LHCN-M2 (cell line): ENCODE data around the gene HPF1. TPM values are rescaled to one million over a fixed set of nuclear protein-coding genes. Genes with fewer than 3 reads are reported as not detected.
"Not testable (repeated sequence)": the region's sequence is repeated elsewhere in the genome, so short reads cannot be mapped to it uniquely, and the experiment has no call there.

Source experiments
- DNase-seq: peaks from one replicate; pipeline ENCODE4 v3.0.0-alpha.2; 2012; ENCODE audit warnings: low read depth
- total RNA-seq: library from RNA; depleted of rRNA; stranded (reverse); fragments of >200 nt; gene quantifications from 2 replicates; pipeline ENCODE4 v1.2.3, GENCODE V29; 2014; rRNA removed

HPF1 gene
- total RNA-seq, 1 experiment from 2014 or later: 58.7 TPM

DNA sequence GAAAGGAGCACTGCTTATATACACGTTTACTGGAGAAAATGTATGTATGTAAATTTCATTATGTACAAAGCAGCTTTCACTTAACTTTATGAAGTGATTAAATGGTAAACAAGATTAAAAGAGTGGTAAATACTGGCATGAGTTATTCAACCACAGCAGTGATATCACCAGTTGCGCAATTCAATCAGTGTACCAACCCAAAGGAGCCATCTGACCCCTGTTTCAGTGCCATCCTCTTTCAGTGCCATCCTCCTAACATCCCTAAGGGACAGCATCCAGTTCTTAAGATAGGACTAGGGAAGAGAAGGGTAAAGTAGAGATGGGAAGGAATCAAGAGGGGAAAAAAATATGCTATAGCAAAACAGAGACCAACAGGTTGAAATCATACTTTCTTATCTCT lies 16.2 kb downstream of the HPF1 start:
- peak; percentile 53 for DNase-seq

GRCh38 chr4:169738604-169739003 lies 19.1 kb downstream of the HPF1 start:
- not testable (repeated sequence) for DNase-seq

DNA sequence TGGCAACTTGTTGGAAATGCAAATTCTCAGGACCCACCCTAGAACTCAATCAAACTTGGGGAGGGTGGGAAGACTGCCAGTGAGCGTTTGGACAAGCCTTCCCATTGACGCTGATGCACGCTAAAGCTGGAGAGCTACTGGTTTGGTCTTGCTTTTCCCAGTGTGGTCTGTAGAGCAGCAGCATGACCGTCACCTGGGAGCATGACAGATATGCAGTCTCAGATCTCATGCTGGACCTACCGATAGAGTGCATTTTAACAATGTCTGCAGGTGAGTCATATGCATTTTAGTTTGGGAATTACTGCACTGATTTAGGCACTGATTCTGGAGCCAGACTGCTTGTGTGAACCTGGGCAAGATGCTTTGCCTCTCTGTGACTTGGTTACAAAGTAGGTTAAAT lies 27.2 kb downstream of the HPF1 start:
- DNase-seq: no peak

DNA sequence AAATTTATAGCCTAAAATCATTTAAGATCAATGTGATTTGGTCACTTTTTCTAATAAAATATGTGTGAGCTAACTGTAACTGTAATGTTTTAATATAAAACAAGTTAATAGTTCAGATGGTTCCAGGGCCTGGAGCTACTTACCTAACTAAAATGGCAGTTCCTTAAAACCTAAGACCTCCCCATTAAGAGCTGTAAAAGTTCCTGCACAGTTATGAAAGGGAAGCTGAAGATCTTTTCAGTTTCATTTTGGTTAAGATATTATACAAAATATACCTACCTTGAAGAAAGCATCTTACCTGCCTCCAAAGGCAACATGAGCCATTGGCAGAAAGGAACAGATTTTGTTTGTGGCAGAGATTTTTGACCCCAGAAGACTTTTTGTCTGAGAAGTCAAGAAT lies 30.1 kb downstream of the HPF1 start:
- no peak for DNase-seq

GRCh38 chr4:169724260-169724659 lies 33.5 kb downstream of the HPF1 start:
- peak; percentile 19 for DNase-seq

- no peak for DNase-seq
These were observed 34.4 kb downstream of the HPF1 start for GRCh38 chr4:169723207-169723965.

DNA sequence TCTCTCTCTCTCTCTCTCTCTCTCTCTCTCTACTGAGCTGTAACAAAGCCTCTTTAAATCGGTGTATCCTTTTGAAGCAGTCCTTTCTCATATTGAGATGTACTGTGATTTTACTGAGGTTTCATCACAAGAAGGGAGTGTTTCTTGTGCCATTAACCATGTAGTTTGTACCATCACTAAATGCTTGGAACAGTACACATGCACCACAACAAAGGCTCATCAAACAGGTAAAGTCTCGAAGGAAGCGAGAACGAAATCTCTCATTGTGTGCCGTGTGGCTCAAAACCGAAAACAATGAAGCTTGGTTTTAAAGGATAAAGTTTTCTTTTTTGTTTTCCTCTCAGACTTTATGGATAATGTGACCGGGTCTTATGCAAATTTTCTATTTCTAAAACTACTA lies 37.2 kb downstream of the HPF1 start:
- DNase-seq: no peak

DNA sequence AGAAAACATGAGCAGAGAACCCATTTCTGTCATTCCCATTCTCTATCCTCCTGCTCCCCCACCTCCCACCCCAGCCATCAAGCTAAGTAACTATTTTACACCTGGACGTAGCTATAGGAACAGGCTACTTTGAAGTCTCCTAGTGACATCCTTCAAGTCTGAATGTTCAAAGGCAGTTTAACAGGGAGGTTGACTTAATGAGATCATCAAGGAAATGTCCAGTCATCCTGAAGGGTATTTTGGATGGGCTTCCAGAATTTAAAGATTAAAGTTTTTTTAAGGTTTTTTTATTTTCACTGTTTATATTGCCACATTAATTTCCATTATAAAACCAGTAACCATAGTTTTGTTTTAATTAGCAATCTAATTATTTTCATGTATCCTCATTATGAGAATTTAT lies 41.1 kb downstream of the HPF1 start:
- DNase-seq: no peak

DNA sequence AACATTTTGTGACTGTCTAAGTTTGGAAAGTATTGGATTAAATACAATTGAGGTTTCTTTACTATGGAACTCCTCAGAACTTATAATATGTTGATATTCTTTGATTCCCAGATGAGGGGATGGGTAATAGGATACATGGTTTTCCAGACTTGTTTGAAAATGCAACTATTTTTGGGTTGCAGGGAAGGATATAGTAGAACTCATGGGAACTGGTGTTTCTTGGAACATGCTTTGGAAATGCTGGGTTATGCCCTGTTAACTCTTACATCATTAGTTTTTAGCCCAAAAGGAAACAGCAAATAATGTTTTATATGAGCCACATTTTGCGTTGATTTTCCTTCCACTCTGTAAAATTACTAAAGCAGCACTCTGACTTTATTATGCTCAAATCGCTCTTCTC lies 41.9 kb downstream of the HPF1 start:
- DNase-seq: no peak

DNA sequence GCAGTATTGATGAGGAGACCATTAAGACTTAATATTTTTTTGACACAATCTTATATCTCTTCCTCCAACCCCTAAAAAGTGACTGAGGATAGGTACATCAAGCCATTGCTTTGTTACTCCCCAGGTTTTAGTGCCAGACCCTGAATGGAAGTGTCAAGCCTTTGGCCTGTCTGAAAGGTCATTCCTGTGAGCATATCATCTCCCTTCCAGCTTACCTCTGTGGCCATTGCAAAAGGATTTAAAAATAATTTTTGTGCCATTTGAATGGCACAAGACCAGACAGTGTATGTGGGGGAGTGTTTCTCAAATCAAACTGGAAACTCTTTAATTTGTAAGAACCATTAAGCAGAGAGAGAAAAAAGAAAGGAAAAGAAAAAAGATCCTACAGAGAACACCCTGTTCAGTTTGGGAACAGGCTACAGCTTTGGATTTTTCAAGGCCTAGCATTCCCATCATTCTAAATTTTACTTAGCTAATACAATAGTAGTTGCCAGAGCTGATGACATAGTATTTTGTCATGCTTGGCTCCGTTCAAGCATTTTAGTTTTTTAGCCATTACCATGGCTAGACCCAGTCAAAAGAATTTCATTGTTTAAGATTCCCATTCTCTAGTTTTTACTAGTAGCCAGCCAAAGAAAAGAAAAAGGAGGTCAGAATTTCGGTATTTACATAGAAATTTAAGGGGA lies 49.6 kb downstream of the HPF1 start:
- DNase-seq: no peak

DNA sequence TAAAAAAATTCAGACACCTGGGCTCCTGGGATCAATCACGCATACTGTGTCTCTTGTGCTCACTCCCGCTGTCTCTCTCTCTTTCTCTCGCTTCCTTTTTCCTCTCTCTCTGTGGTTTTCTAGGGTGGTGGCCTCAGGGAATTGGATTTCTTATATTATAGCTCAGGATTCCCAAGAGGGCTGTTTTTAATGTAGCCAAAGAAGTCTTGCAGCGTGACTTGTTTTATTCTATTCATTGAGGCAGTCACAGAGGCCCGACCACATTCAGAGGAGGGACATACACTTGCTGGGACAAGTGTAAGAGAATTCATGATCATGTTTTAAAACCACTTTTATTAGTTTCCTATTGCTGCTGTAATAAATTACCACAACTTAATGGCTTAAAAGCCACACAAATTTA lies 59.4 kb downstream of the HPF1 start:
- DNase-seq: no peak

GRCh38 chr4:169690787-169691186 lies 67.0 kb downstream of the HPF1 start:
- DNase-seq: no peak

- no peak for DNase-seq
These were observed 68.1 kb downstream of the HPF1 start for GRCh38 chr4:169689681-169690080.

DNA sequence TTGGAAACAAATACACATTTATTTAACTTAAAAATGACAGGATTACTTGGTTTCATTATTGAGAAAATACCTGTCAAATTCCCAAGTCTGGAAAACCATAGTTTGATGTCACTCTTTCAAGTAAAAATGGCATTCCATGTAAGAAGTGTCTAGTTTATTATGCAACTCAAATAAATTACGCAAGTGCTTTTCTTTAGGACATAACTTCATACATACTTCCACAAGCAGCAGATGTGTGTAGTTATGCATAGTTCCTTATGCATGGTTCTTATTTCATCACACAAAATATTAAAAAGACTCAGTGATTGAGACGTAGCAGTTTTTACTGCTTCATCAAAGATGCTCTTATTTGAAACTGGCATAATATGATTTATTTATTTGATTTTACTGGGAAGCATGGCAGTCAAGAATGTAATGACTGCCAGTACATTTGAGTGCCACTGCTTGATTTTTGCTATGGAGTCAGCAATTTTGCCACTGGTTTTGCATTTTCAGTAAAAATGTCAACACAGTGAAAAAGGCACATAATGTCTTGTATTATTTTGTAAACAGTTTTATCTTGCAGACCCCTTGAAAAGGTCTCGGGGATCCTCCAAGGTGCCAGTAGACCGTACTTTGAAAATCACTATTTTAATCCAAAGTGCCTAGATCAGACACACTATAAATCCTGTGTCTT lies 75.2 kb downstream of the HPF1 start:
- DNase-seq: no peak

Other genes starting within 250 kb of the HPF1 start
- 7.7 and 8.8 TPM in 2 replicates for gene NEK1, start 145.4 kb downstream of the HPF1 start, total RNA-seq
- 30.7 and 32.9 TPM in 2 replicates for gene CLCN3, start 137.4 kb downstream of the HPF1 start, total RNA-seq